Dendritic cell treated with granulocyte-macrophage colony-stimulating factor and Interleukin-4, amounts not matched to agents 40 ng/mL and 50 ng/mL, for 4 days (primary cell): ENCODE data around the gene PTCD1.
"Not testable (repeated sequence)": the region's sequence is repeated elsewhere in the genome, so short reads cannot be mapped to it uniquely, and the experiment has no call there.

Experiments used
- H3K27ac Mint-ChIP-seq: one replicate; pipeline ENCODE4 v1.8.0; 2022; ENCODE audit warnings: mild to moderate bottlenecking, mixed read lengths
- H3K27me3 Mint-ChIP-seq: one replicate; pipeline ENCODE4 v1.8.0; 2022; ENCODE audit warnings: mild to moderate bottlenecking, mixed read lengths
- H3K36me3 Mint-ChIP-seq: one replicate; pipeline ENCODE4 v1.8.0; 2022; ENCODE audit warnings: low read depth, mixed read lengths
- H3K4me1 Mint-ChIP-seq: one replicate; pipeline ENCODE4 v1.8.0; 2022; ENCODE audit warnings: low read depth, mixed read lengths
- H3K4me3 Mint-ChIP-seq: one replicate; pipeline ENCODE4 v1.8.0; 2022; ENCODE audit warnings: mild to moderate bottlenecking, moderate library complexity, mixed read lengths
- H3K9me3 Mint-ChIP-seq: one replicate; pipeline ENCODE4 v1.8.0; 2022; ENCODE audit warnings: mixed read lengths
- intact Hi-C: fragments of 100-400 bp; cut with micrococcal nuclease; formaldehyde crosslinking; loops from one replicate; pipeline ENCODE4 v1.15.0; 2022

The PTCD1 gene

DNA sequence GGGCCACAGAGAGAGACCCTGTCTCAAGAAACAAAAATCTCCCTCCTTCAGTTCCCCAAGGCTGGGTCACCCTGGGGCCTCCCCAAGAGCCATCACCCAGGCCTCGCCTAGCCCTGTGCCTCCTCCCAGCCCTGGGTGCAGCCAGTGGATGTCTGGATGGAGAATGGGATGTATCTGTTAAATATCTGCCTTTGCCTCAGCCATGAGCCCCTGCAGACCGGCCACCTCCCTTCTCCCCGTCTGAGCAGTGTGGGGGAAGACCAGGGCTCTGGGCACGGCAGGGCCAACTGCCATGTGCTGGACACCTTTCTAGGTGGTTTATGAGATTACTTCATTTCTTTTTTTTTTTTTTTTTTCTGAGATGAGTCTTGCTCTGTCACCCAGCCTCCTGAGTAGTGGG lies 54.1 kb downstream of the PTCD1 start:
- Mint-ChIP-seq H3K27ac (peak overlapping the region; percentile 81), H3K4me1 (peaks cover 83% of the 10 kb centered on the region), H3K27me3 (no peaks in the 10 kb centered on the region), H3K9me3 (no peaks in the 10 kb centered on the region), H3K36me3 (peaks cover 96% of the 10 kb centered on the region), H3K4me3 (no peak overlapping the region)
- intact Hi-C loops = no loop called here

DNA sequence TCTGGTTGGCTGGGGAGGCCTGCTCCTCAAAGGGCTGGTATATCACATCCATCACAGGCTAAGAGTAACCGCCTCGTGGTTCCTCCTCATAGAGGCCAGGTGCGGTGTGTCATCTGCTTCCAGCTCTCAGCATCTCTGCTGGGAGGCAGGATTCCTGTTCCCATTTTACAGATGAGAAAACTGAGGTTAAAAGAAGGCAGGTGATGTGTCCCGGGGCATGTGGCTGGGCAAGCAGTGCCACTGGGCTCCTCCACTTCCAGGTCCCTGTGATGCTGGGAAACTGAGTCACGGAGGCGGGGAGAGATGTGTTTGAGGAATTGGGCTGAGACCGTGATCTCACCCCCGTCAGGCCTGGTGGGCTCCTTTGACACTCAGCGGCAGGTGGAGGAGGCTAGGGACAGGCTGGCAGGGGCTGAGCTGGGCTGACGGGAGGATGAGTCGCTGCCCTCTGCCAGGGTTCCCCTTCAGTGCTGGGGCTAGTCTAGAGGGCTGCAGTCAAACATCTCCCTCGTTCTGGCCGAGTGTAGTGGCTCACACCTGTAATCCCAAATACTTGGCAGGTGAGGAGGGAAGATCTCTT lies 54.7 kb downstream of the PTCD1 start:
- H3K4me3 Mint-ChIP-seq = no peak overlapping the region
- H3K9me3 Mint-ChIP-seq = no peaks in the 10 kb centered on the region
- peaks cover 96% of the 10 kb centered on the region for H3K36me3 Mint-ChIP-seq

DNA sequence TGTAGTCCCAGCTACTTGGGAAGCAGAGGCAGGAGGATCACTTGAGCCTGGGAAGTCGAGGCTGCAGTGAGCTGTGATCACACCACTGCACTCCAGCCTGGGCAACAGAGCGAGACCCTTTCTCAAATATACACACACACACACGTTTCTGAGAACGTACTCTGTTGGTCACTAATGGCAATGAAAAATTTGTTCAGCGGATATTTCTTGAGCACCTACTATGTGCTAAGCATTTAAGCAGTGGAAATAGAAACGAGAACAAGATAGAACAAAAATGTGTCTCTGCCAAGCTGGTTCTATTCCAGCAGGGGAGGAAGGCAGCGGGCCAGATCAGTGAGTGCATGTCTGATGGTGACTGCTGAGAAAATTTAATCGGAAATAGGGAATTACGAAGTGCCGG lies 55.4 kb downstream of the PTCD1 start:
- H3K9me3 Mint-ChIP-seq = no peaks in the 10 kb centered on the region
- intact Hi-C loops = no loop called here
- H3K27ac Mint-ChIP-seq = peak overlapping the region; percentile 81
- H3K36me3 Mint-ChIP-seq = peaks cover 96% of the 10 kb centered on the region
- no peaks in the 10 kb centered on the region for H3K27me3 Mint-ChIP-seq
- H3K4me3 Mint-ChIP-seq = no peak overlapping the region
- H3K4me1 Mint-ChIP-seq = peaks cover 86% of the 10 kb centered on the region

More for the DNA sequence above, 54.7 kb downstream of the PTCD1 start:
- peak overlapping the region; percentile 81 for H3K27ac Mint-ChIP-seq
- H3K27me3 Mint-ChIP-seq = no peaks in the 10 kb centered on the region
- intact Hi-C loops = no loop called here
- peaks cover 86% of the 10 kb centered on the region for H3K4me1 Mint-ChIP-seq

DNA sequence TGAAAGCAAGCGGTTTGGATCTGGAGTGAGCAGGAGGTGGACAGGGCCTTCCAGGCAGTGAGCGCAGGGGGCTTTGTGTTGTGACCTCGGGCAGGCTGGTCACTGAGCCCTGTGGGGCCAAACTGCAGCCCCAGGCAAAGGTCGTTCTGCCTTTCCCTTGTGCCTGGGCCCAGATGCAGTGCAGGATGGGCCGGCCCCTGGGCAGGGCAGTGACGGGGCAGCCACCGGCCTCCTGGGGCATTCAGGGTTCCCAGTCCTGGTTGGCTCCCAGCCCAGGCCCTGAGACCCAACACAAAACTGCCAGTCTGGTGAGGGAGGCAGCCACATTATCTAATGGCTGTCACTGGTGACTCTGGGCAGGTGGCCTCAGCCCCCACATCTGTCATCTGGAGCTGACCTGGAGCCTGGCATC lies 56.9 kb downstream of the PTCD1 start:
- H3K36me3 Mint-ChIP-seq = peaks cover 96% of the 10 kb centered on the region
- intact Hi-C loops = no loop called here
- H3K27me3 Mint-ChIP-seq = no peaks in the 10 kb centered on the region
- peaks cover 90% of the 10 kb centered on the region for H3K4me1 Mint-ChIP-seq
- H3K27ac Mint-ChIP-seq = peak overlapping the region; percentile 92
- H3K9me3 Mint-ChIP-seq = no peaks in the 10 kb centered on the region
- peak overlapping the region; percentile 84 for H3K4me3 Mint-ChIP-seq

DNA sequence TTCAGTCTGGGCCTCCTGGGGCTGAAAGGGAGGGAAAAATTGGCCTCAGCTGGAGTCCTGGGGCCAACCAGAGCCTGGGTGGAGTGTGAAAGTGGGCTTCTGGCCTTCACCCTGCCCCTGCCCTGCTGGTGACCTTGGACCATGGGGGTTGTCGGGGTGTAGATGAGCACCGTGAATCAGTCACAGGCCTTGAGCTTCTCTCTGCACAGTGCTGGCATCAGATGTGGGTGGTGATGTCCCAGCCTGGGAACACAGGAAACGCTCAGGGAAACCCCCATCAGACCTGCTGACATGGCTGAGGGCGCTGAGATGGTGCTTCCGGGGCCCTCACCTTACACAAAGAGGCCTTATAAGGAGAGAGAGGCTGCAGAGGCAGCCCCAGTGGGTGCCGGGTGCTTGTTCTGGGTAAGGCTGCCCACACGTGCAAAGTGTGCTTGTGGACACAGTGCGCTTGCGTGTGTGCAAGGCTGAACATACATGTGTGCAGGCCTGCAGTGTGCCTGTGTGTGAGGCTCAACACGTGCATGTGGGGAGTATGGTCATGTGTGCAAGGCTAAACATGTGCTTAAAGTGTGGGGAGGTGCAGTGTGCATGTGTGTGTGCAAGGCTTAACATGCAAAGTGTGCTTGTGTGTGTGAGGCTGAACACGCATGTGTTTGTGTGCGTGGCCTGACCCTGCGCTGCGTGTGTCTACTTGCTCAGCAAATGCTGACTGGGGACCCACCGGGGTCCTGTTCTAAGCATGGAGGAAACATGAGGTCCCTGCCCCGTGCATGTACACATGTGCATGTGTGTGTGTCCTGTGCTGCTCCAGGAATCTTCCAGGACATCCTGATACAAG lies 57.6 kb downstream of the PTCD1 start:
- Mint-ChIP-seq H3K36me3 (peaks cover 96% of the 10 kb centered on the region), H3K4me3 (peak overlapping the region; percentile 84), H3K9me3 (no peaks in the 10 kb centered on the region), H3K4me1 (peaks cover 90% of the 10 kb centered on the region), H3K27me3 (no peaks in the 10 kb centered on the region), H3K27ac (peak overlapping the region; percentile 92)
- intact Hi-C loops = no loop called here

DNA sequence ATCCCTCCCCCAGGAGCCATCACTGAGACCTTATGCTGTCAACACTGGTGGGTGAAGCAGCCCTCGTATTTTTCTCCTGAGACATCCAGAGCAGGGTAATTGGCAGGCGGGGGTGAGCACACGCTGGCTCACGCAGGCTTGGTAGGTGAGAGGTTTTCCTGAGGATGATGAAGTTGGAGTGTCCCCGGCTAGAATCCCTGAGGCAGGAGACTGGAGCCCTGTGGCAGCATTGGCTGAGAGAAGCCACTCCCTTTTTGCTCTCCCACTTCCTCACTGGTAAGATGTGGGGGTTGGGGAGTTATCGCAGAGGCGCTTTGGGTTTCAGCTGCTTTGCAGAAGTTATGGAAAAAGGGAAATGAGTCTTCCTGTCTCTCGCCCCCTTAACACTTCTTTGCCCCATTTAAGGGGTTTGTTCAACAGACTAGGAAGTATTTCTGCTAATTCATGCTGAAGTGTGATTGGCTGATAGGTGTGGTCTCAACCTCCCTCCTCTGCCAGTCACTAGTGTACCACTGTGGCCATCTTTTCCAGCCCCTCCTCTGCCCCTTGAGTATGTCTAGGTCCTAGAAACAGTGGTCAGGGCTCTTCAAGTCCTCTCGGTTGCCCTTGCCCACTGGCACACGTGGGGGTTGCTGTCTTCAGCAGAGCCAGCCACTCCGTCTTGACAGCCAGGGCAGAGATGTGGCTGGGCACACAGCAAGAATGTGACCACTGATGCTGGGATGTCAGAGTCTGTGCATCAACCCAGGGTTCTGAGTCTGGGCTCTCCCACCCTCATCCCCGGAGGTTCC lies 58.4 kb downstream of the PTCD1 start:
- intact Hi-C loops = no loop called here
- Mint-ChIP-seq H3K27ac (peak overlapping the region; percentile 92), H3K4me3 (peak overlapping the region; percentile 84), H3K27me3 (no peaks in the 10 kb centered on the region), H3K36me3 (peaks cover 94% of the 10 kb centered on the region), H3K4me1 (peaks cover 82% of the 10 kb centered on the region), H3K9me3 (no peaks in the 10 kb centered on the region)

DNA sequence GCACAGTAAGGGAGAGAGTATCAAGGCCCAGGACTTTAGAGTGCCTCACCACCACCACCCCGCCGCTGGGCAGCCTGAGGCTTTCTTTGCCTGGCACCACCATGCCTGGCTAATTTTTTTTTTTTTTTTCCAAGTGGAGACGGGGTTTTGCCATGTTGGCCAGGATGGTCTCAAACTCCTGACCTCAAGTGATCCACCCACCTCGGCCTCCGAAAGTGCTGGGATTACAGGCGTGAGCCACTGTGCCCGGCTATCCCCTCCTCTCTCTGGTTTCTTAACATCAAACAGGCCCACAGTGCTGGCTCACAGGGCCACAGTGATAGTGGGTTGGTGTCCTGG lies 58.9 kb downstream of the PTCD1 start:
- H3K36me3 Mint-ChIP-seq = peaks cover 94% of the 10 kb centered on the region
- not testable (repeated sequence) for H3K27me3 Mint-ChIP-seq, H3K9me3 Mint-ChIP-seq
- peak overlapping the region; percentile 92 for H3K27ac Mint-ChIP-seq
- intact Hi-C loops = loop anchor here (5.0 kb wide), 1 partner anchor 52 kb away; the partner anchor contains the start of gene ARPC1A
- H3K4me3 Mint-ChIP-seq = peak overlapping the region; percentile 84
- peaks cover 76% of the 10 kb centered on the region for H3K4me1 Mint-ChIP-seq

DNA sequence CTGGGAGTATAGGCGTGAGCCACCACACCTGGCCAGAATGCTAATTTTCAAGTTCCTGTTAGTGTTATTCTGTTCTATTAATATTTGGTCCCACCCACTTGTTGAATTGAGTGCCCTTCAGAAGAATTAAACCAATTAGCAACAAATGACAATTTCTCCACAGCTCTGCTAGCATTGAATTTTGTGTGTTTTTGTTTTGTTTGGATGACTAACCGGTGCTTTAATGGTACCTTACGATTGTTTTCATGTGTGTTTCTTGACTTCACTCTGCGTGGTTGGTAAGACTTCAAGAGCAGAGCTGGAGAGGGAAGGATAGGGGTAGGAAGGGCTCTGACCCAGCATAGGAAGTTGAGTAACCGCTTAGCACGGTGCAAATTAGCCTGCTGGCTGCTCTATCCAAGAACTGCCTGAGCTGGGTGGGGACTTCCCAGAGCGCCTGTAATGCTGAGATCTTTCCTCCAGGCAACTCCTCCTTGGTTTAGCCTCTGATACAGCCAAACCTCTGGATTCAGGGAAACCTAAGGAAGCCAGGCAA lies 59.5 kb downstream of the PTCD1 start:
- Mint-ChIP-seq H3K4me1 (peaks cover 71% of the 10 kb centered on the region), H3K27ac (peak overlapping the region; percentile 92), H3K9me3 (no peaks in the 10 kb centered on the region), H3K36me3 (peaks cover 93% of the 10 kb centered on the region), H3K4me3 (peak overlapping the region; percentile 84), H3K27me3 (no peaks in the 10 kb centered on the region)
- intact Hi-C loops = loop anchor here (5.0 kb wide), 1 partner anchor 52 kb away; the partner anchor contains the start of gene ARPC1A

DNA sequence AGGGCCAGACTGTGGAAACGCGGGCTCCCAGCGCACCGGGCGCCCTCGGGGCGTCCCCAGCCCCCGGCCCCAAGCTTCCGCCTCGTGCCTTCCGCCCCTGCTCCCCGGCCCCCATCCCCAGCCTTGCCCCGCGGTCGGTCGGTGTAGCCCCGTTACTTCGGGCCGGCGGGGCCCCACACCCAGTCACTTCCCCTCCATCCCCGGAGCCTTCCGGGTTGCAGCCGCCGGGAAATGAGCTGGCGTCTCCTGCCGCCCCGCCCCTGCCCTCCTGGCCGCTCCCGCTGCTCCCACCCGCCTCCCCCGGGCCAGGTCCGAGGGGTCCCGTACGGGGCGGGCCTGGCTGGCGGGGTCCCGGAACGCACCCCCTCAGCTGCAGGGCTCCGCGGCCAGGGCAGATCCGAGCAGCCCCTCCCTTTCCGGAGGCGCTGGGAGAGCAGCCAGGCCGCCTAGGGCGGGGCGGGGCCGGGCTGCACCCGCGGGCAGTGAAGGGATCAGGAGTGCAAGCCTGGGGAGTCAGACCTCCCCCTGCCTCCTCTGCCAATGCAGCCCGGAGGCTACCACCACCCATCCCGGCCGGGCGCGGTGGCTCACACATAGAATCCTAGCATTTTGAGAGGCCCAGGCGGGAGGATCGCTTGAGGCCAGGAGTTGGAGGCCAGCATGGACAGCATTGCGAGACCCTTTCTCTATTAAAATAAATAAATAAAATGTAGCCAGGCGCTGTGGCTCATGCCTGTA lies 63.4 kb downstream of the PTCD1 start:
- H3K4me3 Mint-ChIP-seq = peak overlapping the region; percentile 86
- H3K27ac Mint-ChIP-seq = peak overlapping the region; percentile 92
- no peaks in the 10 kb centered on the region for H3K27me3 Mint-ChIP-seq
- no peaks in the 10 kb centered on the region for H3K9me3 Mint-ChIP-seq
- peaks cover 70% of the 10 kb centered on the region for H3K4me1 Mint-ChIP-seq
- peaks cover 58% of the 10 kb centered on the region for H3K36me3 Mint-ChIP-seq
- intact Hi-C loops = loop anchor here (2.0 to 5.0 kb wide), 2 partner anchors 34 to 48 kb away; partner anchors contain the start of genes ARPC1A, BUD31 and PDAP1

DNA sequence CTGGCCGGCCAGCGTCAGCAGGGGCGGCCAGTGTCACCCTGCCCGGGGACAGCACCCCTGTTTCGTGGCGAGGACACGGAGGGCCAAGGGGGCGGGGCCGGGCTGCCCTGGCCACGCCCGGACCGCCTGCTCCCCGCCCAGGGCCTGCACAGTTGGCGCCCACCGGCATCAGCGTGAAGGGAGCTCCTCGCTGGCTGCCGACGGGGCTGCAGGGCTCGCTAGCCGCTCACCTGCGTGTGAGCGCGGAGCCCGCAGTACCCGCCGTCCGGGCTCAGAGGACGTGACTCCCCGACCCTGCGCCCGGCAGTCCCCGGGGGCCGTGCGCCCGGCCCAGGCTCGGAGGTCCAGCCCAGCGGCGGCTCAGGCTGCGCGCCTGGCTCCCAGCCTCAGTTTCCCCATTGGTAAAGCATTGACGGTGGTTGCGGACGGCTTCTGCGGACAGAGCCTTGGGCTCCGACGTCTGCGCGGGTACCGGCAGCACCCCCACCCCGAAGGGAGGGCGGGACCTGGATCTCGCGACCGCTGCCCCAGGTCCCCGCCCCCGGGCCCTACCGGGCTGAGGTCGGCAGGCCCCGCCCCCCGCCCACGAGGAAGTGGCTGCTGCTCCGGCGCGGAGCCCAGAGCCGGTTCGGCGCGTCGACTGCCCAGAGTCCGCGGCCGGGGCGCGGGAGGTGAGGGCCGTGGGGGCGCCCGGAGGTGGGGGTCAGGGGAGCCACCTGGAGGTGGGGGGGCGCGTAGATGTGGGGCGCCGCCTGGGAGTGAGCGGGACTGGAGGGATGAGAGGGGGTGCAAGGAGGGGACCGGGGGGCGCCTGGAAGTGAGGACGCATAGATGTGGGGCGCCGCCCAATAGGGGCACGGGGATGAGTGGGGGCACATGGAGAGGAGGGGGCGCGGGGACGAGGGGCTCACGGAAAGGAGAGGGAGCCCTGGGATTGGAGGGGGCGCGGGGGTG lies 64.2 kb downstream of the PTCD1 start, which contains the start of gene ARPC1B:
Gene ARPC1B, plus strand, starts transcription at position 620 of the 954 bp plus-strand sequence. CDS start 10,985 bp downstream, outside the sequence.
- Mint-ChIP-seq H3K27ac (peak within 1 kb of the TSS; percentile 92), H3K36me3 (peaks cover 51% of the 10 kb centered on the region), H3K9me3 (no peaks in the 10 kb centered on the region), H3K4me3 (peak within 1 kb of the TSS; percentile 86), H3K27me3 (no peaks in the 10 kb centered on the region), H3K4me1 (peaks cover 70% of the 10 kb centered on the region)
- intact Hi-C loops = loop anchor here (2.0 to 5.0 kb wide), 2 partner anchors 34 to 47 kb away; partner anchors contain the start of genes ARPC1A, BUD31 and PDAP1

DNA sequence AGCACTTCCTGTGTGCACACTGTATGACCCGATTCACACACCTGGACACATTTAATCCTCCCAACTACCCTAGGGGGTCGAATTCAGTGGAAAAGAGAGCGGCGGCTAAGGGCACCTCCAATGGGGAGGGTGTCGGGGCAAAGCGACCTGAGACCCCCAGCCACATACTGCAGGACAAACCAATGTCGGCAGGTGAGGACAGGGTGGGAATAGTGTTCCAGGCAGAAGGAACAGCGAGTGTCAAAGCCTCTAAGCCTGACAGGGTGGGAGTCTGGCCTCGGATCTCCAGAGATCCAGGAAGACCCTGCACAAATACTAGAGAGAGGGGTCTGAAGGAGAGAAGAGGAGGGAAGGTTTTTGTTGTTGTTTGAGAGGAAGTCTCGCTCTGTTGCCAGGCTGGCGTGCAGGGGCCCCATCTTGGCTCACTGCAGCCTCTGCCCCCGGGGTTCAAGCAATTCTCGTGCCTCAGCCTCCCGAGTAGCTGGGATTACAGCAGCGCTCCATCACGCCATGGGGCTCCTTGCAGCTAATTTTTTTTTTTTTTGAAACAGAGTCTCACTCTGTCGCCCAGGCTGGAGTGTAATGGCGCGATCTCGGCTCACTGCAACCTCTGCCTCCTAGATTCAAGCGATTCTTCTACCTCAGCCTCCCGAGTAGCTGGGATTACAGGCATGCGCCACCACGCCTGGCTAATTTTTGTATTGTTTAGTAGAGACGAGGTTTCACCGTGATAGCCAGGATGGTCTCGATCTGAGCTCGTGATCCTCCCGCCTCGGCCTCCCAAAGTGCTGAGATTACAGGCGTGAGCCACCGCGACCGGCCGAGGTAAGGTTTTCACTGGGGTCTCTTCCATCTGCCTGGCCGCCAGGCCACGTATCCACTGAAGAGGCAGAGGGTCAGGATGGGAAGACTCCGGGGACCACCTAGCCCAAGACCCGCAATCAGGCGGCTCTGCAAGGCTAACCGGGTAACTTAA lies 65.2 kb downstream of the PTCD1 start:
- Mint-ChIP-seq H3K27me3 (no peaks in the 10 kb centered on the region), H3K4me3 (peak overlapping the region; percentile 86), H3K9me3 (no peaks in the 10 kb centered on the region), H3K27ac (peak overlapping the region; percentile 92), H3K36me3 (peaks cover 51% of the 10 kb centered on the region), H3K4me1 (peaks cover 73% of the 10 kb centered on the region)
- intact Hi-C loops = loop anchor here (2.0 kb wide), 1 partner anchor 35 kb away; the partner anchor contains the start of genes BUD31 and PDAP1
